Type B pancreatic cell (in vitro differentiated cells): ENCODE measurements around the gene SH3GLB1. TPM values are rescaled to one million over a fixed set of nuclear protein-coding genes. Genes with fewer than 3 reads are reported as not detected.

ENCODE experiments used
- DNase-seq: peaks from one replicate; pipeline ENCODE4 v3.0.0; 2021; ENCODE audit warnings: mixed read lengths; ENCODE audit not compliant: unreplicated experiment; ENCODE audit errors: extremely low spot score
- H3K27ac Mint-ChIP-seq: 2 replicates; pipeline ENCODE4 v1.8.0; 2021; ENCODE audit warnings: mild to moderate bottlenecking, mixed read lengths
- H3K27me3 Mint-ChIP-seq: 2 replicates; pipeline ENCODE4 v1.8.0; 2021; ENCODE audit warnings: mixed read lengths
- H3K36me3 Mint-ChIP-seq: 2 replicates; pipeline ENCODE4 v1.8.0; 2021; ENCODE audit warnings: mixed read lengths
- H3K4me1 Mint-ChIP-seq: one replicate; pipeline ENCODE4 v1.8.0; 2021; ENCODE audit warnings: mixed read lengths; ENCODE audit not compliant: unreplicated experiment
- H3K4me3 Mint-ChIP-seq: 2 replicates; pipeline ENCODE4 v1.8.0; 2021; ENCODE audit warnings: mild to moderate bottlenecking, mixed read lengths
- H3K9me3 Mint-ChIP-seq: 2 replicates; pipeline ENCODE4 v1.8.0; 2021; ENCODE audit warnings: mixed read lengths
- CTCF ChIP-seq: fragments of 200-600 bp; sonication (generic); conservative IDR thresholded peaks from 2 replicates; pipeline ENCODE4 v1.5.0; 2021; ENCODE audit warnings: antibody characterized with exemption, mild to moderate bottlenecking
- total RNA-seq: library from RNA; stranded (reverse); gene quantifications from 2 replicates; pipeline ENCODE4 v1.2.1, GENCODE V29; 2021; ENCODE audit warnings: low replicate concordance

SH3GLB1 gene
- total RNA-seq, 1 donor from 2014 or later: 52.6 TPM

GRCh38 chr1:86714159-86714558 is 9.8 kb downstream of the SH3GLB1 start:
- peaks cover 11% of the 10 kb centered on the region for H3K4me1 Mint-ChIP-seq
- no peak for DNase-seq
- H3K9me3 Mint-ChIP-seq: no peaks in the 10 kb centered on the region
- no peaks in the 10 kb centered on the region for H3K27me3 Mint-ChIP-seq
- peaks cover 7% of the 10 kb centered on the region for H3K36me3 Mint-ChIP-seq
- H3K27ac Mint-ChIP-seq: no peak overlapping the region
- no peak for TF ChIP-seq CTCF
- no peak overlapping the region for H3K4me3 Mint-ChIP-seq

GRCh38 chr1:86714561-86715244 is 10.3 kb downstream of the SH3GLB1 start:
- H3K36me3 Mint-ChIP-seq: peaks cover 7% of the 10 kb centered on the region
- DNase-seq: no peak
- no peak for TF ChIP-seq CTCF
- H3K4me3 Mint-ChIP-seq: no peak overlapping the region
- H3K27ac Mint-ChIP-seq: no peak overlapping the region
- no peaks in the 10 kb centered on the region for H3K9me3 Mint-ChIP-seq
- H3K4me1 Mint-ChIP-seq: peaks cover 10% of the 10 kb centered on the region
- no peaks in the 10 kb centered on the region for H3K27me3 Mint-ChIP-seq

DNA sequence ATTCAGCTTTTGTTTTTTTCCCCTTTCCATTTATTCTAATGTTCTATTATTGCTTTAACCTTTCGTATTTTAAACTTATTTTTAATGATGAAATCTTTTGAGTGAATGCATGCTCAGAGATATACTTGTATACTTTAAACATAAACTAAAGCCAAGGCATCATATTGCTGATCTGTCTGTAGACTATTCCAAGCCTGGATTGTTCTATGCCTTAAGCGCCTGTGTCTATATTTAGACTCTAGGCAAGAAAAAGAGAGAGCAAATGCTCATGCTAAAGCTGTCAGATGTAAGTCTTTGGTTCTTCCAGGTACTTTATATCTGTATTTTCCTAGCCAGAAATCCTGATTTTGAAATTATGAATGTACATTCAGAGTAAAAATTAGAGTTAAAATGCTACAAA is 14.4 kb downstream of the SH3GLB1 start:
- Mint-ChIP-seq H3K27ac (no peak overlapping the region), H3K9me3 (no peaks in the 10 kb centered on the region), H3K4me1 (peaks cover 5% of the 10 kb centered on the region), H3K4me3 (no peak overlapping the region), H3K36me3 (peaks cover 11% of the 10 kb centered on the region), H3K27me3 (no peaks in the 10 kb centered on the region)
- DNase-seq: no peak
- no peak for TF ChIP-seq CTCF

- no peak overlapping the region for H3K4me3 Mint-ChIP-seq
- H3K4me1 Mint-ChIP-seq: peaks cover 6% of the 10 kb centered on the region
- H3K9me3 Mint-ChIP-seq: no peaks in the 10 kb centered on the region
- TF ChIP-seq CTCF: no peak
- no peaks in the 10 kb centered on the region for H3K27me3 Mint-ChIP-seq
- peaks cover 34% of the 10 kb centered on the region for H3K36me3 Mint-ChIP-seq
- no peak overlapping the region for H3K27ac Mint-ChIP-seq
- no peak for DNase-seq
Measured at GRCh38 chr1:86731416-86731815, 27.0 kb downstream of the SH3GLB1 start.

- Mint-ChIP-seq H3K4me3 (no peak overlapping the region), H3K27ac (no peak overlapping the region), H3K4me1 (peaks cover 6% of the 10 kb centered on the region)
Measured at GRCh38 chr1:86733340-86733739, 29.0 kb downstream of the SH3GLB1 start.

More at GRCh38 chr1:86733340-86733739, 29.0 kb downstream of the SH3GLB1 start:
- Mint-ChIP-seq H3K9me3 (no peaks in the 10 kb centered on the region), H3K36me3 (peaks cover 34% of the 10 kb centered on the region), H3K27me3 (no peaks in the 10 kb centered on the region)
- no peak for TF ChIP-seq CTCF
- no peak for DNase-seq
